Measurements from ENCODE around the gene CLCN6. TPM values are rescaled to one million over a fixed set of nuclear protein-coding genes. Genes with fewer than 3 reads are reported as not detected.

CLCN6 gene
- total and polyA plus RNA-seq, 2 of the 13 experiments (the other 11 are each of a cell fraction or from before 2014, with no cell fraction given): 14.9 to 19.3 TPM

- peak; percentile 98 for TF ChIP-seq ZNF296 (CRISPR knock-in tag; conservative IDR thresholded peaks at IDR 0.05)
- TF ChIP-seq ATF2 (CRISPR knock-in tag; IDR thresholded peaks at IDR 0.05): peak; percentile 91
- 0 out of 2 replicates have a peak, but pooled peaks have one; percentile 60 for TF ChIP-seq AKAP8 (CRISPR knock-in tag; IDR thresholded peaks at IDR 0.05)
- no peak for TF ChIP-seq SP1 (IDR thresholded peaks at IDR 0.05)
- peak; percentile 52; the same call in 1 of the 2 replicates for TF ChIP-seq SP1 (CRISPR knock-in tag; IDR thresholded peaks at IDR 0.05)
- TF ChIP-seq RFXANK (CRISPR knock-in tag; IDR thresholded peaks at IDR 0.05): peak; percentile 91; the same call in 1 of the 2 replicates
- 0 out of 2 replicates have a peak, but pooled peaks have one; percentile 42 for TF ChIP-seq ZMYM3 (CRISPR knock-in tag; IDR thresholded peaks at IDR 0.05)
- no peak for TF ChIP-seq TRIM24 (CRISPR knock-in tag; IDR thresholded peaks at IDR 0.05)
- TF ChIP-seq ZKSCAN8 (CRISPR knock-in tag; IDR thresholded peaks at IDR 0.05; ENCODE audit: borderline replicate concordance): peak; percentile 90
- no peak for TF ChIP-seq KDM1A (CRISPR knock-in tag; IDR thresholded peaks at IDR 0.05)
- TF ChIP-seq ZFP91 (CRISPR knock-in tag; IDR thresholded peaks at IDR 0.05; ENCODE audit: borderline replicate concordance): peak; percentile 61; the same call in 1 of the 2 replicates
- peak; percentile 96 for TF ChIP-seq NFAT5 (CRISPR knock-in tag; IDR thresholded peaks at IDR 0.05)
- no peak; the same call in 1 of the 2 replicates for TF ChIP-seq ZNF460 (CRISPR knock-in tag; IDR thresholded peaks at IDR 0.05; ENCODE audit: borderline replicate concordance)
- peak; percentile 85 for TF ChIP-seq PPARG (CRISPR knock-in tag; conservative IDR thresholded peaks at IDR 0.05)
- TF ChIP-seq ZNF891 (CRISPR knock-in tag; IDR thresholded peaks at IDR 0.05): peak; percentile 96; the same call in 1 of the 2 replicates
- TF ChIP-seq ZNF597 (CRISPR knock-in tag; IDR thresholded peaks at IDR 0.05): no peak
- TF ChIP-seq NAIF1 (CRISPR knock-in tag; IDR thresholded peaks at IDR 0.05; ENCODE audit: borderline replicate concordance): peak; percentile 83; the same call in 1 of the 2 replicates
- peak; percentile 90 for TF ChIP-seq ZNF782 (CRISPR knock-in tag; IDR thresholded peaks at IDR 0.05; ENCODE audit: borderline replicate concordance)
- TF ChIP-seq PTBP1 (IDR thresholded peaks at IDR 0.05; ENCODE audit: low read depth, low read length, poor library complexity, severe bottlenecking): no peak
Observed at GRCh38 chr1:11858968-11859871, 53.2 kb downstream of the CLCN6 start (continued).

Measured in HepG2 (cell line).